K562 (cell line): Measurements from ENCODE around the gene CLDN5. TPM values are rescaled to one million over a fixed set of nuclear protein-coding genes. Genes with fewer than 3 reads are reported as not detected.

Experiments used
- ATAC-seq: fragments of 200-7000 bp; cut with Tn5 transposase; 3 replicates; pipeline ENCODE4 v1.9.1; 2020; ENCODE audit warnings: moderate library complexity
- BruUV-seq: library from RNA; stranded (reverse); fragments of 400-500 nt; replicated peaks from 2 replicates; lab custom pipeline; 2021; lab: Mats Ljungman, UMichigan
- CTCF ChIA-PET: fragments of 300-600 bp; formaldehyde crosslinking; extraction: SDS; loops from one replicate; lab custom pipeline; 2021; ENCODE audit warnings: low intra/inter-chr PET ratio; lab: Yijun Ruan, JAX
- POLR2A ChIA-PET: fragments of 300-600, 350-650 bp; sonication (Branson Sonifier 250); formaldehyde crosslinking; extraction: SDS; loops from one replicate; lab custom pipeline; 2021; ENCODE audit warnings: antibody characterized with exemption, inconsistent platforms; lab: Yijun Ruan, JAX
- DNase-seq, 4 experiments: peaks; one replicate each; pipeline versions ENCODE4 v3.0.0 to v3.0.0-alpha.2; 2011 to 2018; ENCODE audit warnings: low spot score in 3 of 4, mixed read lengths in 3 of 4; ENCODE audit errors: extremely low read depth in 1 of 4
- FAIRE-seq: peaks from 2 replicates; lab custom pipeline; 2011; peaks lifted over from hg19 to GRCh38; lab: Jason Lieb, UNC
- H2AFZ ChIP-seq: 2 replicates; pipeline ENCODE4 v1.6.0; 2011; ENCODE audit warnings: low read depth, low read length, control low read depth, inconsistent platforms
- H3K27ac ChIP-seq: fragments of 200-600 bp; 3 replicates; pipeline ENCODE4 v1.8.0; 2011; ENCODE audit warnings: low read depth, mild to moderate bottlenecking, control low read depth, inconsistent platforms, low read length, moderate library complexity, mixed read lengths; ENCODE audit errors: extremely low read depth
- H3K27me3 ChIP-seq, 2 experiments: fragments of 300-600 bp in 1 of 2; 2 replicates in 1 of 2; 3 replicates in 1 of 2; pipeline versions ENCODE4 v1.6.0 to v1.8.0; 2011; ENCODE audit warnings: inconsistent platforms in 2 of 2, low read length in 2 of 2, mild to moderate bottlenecking in 1 of 2, mixed read lengths in 1 of 2, moderate library complexity in 1 of 2; ENCODE audit not compliant: control insufficient read depth in 2 of 2, insufficient read depth in 2 of 2
- H3K36me3 ChIP-seq: fragments of 300-600 bp; 3 replicates; pipeline ENCODE4 v1.8.0; 2011; ENCODE audit warnings: mild to moderate bottlenecking, low read length, inconsistent platforms; ENCODE audit not compliant: control insufficient read depth, insufficient read depth
- H3K4me1 ChIP-seq, 2 experiments: fragments of 200-600 bp in 1 of 2; replicated peaks in 1 of 2; 2 replicates in 1 of 2; 3 replicates in 1 of 2; pipeline versions ENCODE4 v1.5.1 to v1.8.0; 2011; ENCODE audit warnings: inconsistent platforms in 2 of 2, low read length in 2 of 2, mild to moderate bottlenecking in 1 of 2, mixed read lengths in 1 of 2, moderate library complexity in 1 of 2; ENCODE audit not compliant: control insufficient read depth in 2 of 2, insufficient read depth in 2 of 2
- H3K4me2 ChIP-seq: 2 replicates; pipeline ENCODE4 v1.6.1; 2011; ENCODE audit warnings: low read length, control low read depth, inconsistent platforms, mixed read lengths; ENCODE audit not compliant: insufficient read depth
- H3K4me3 ChIP-seq: fragments of 200-600 bp; sonication (generic), shearing (Covaris generic); 2 replicates; pipeline ENCODE4 v1.5.1; 2016; ENCODE audit warnings: control low read depth, inconsistent platforms
- H3K79me2 ChIP-seq: fragments of 200-600 bp; 3 replicates; pipeline ENCODE4 v1.8.0; 2011; ENCODE audit warnings: low read length, inconsistent platforms; ENCODE audit not compliant: control insufficient read depth, insufficient read depth
- H3K9ac ChIP-seq, 2 experiments: 2 replicates each; pipeline versions ENCODE4 v1.6.0 to v1.6.1; 2011; ENCODE audit warnings: low read depth in 2 of 2, low read length in 2 of 2, control low read depth in 1 of 2, inconsistent platforms in 1 of 2, mild to moderate bottlenecking in 1 of 2, mixed read lengths in 1 of 2; ENCODE audit not compliant: insufficient read depth in 1 of 2
- H3K9me1 ChIP-seq: one replicate; pipeline ENCODE4 v1.6.0; 2011; ENCODE audit warnings: inconsistent platforms, mild to moderate bottlenecking, low read length, moderate library complexity; ENCODE audit not compliant: control insufficient read depth, insufficient read depth
- H3K9me3 ChIP-seq: replicated peaks from 2 replicates; pipeline ENCODE4 v1.5.1; 2011; ENCODE audit warnings: low read depth, low read length, inconsistent platforms; ENCODE audit not compliant: control insufficient read depth, insufficient read depth
- H4K20me1 ChIP-seq: replicated peaks from 2 replicates; pipeline ENCODE4 v1.6.1; 2011; ENCODE audit warnings: low read length, inconsistent platforms, mixed read lengths; ENCODE audit not compliant: control insufficient read depth, insufficient read depth
- COPS2 ChIP-seq: fragments of 450-650 bp; conservative IDR thresholded peaks from 2 replicates; pipeline ENCODE4 v1.6.1; 2016; ENCODE audit warnings: mild to moderate bottlenecking, moderate library complexity
- PML ChIP-seq: IDR thresholded peaks from 2 replicates; pipeline ENCODE4 v1.6.1; 2012; ENCODE audit warnings: low read length, inconsistent platforms
- POLR2B ChIP-seq: fragments of 450-650 bp; IDR thresholded peaks from 2 replicates; pipeline ENCODE4 v1.6.1; 2018; ENCODE audit warnings: low read depth; ENCODE audit not compliant: partially characterized antibody
- POLR3A ChIP-seq: IDR thresholded peaks from 2 replicates; pipeline ENCODE4 v1.6.1; 2011; ENCODE audit warnings: borderline replicate concordance, mild to moderate bottlenecking, moderate library complexity; ENCODE audit not compliant: insufficient read length, insufficient read depth; ENCODE audit errors: extremely low read depth
- POU5F1 ChIP-seq: fragments of 150-350 bp; IDR thresholded peaks from 2 replicates; pipeline ENCODE4 v1.6.1; 2014; ENCODE audit warnings: borderline replicate concordance, low read length, low read depth, mild to moderate bottlenecking; ENCODE audit not compliant: partially characterized antibody
- RUNX1 ChIP-seq: sonication (generic); IDR thresholded peaks from 2 replicates; pipeline ENCODE4 v1.6.1; 2016; ENCODE audit warnings: antibody characterized with exemption, low read depth
- SAFB2 ChIP-seq: fragments of 200-400 bp; formaldehyde crosslinking; IDR thresholded peaks from 2 replicates; pipeline ENCODE4 v1.6.1; 2018; ENCODE audit warnings: borderline replicate concordance, low read length, low read depth, moderate library complexity; ENCODE audit not compliant: severe bottlenecking
- ZNF174 ChIP-seq: fragments of 250-450 bp; sonication (Bioruptor Pico); IDR thresholded peaks from 2 replicates; pipeline ENCODE4 v1.4.0; 2020; ENCODE audit warnings: mild to moderate bottlenecking
- ZNF436 ChIP-seq: fragments of 250-450, 450-650 bp; sonication (Bioruptor Pico); formaldehyde crosslinking; IDR thresholded peaks from 2 replicates; pipeline ENCODE4 v1.7.0; 2020; ENCODE audit warnings: mild to moderate bottlenecking
- ZNF764 ChIP-seq: fragments of 250-450 bp; sonication (Bioruptor Pico); IDR thresholded peaks from 2 replicates; pipeline ENCODE4 v1.4.0; 2020; ENCODE audit warnings: low read depth, mild to moderate bottlenecking, moderate library complexity
- WGBS: fragments of 100-300 bp; shearing (Covaris generic); methylation state at CpG from one replicate; pipeline ENCODE4 v1.1.6; 2016; ENCODE audit warnings: low coverage, mixed read lengths; ENCODE audit not compliant: insufficient coverage; ENCODE audit errors: missing lambda C conversion rate; 5-methylcytosine and 5-hydroxymethylcytosine counted together
- in situ Hi-C: fragments of 300-500 bp; cut with MboI; formaldehyde crosslinking; loops from 4 replicates; pipeline ENCODE4 v1.15.0; 2018; ENCODE audit warnings: inconsistent platforms, mixed read lengths
- intact Hi-C: fragments of 100-400 bp; cut with micrococcal nuclease; formaldehyde crosslinking; loops from 2 replicates; pipeline ENCODE4 v1.14.2; 2022
- polyA plus RNA-seq, 8 experiments: library from polyadenylated mRNA; depleted of rRNA in 4 of 8; stranded (reverse) in 5 of 8; unstranded in 3 of 8; fragments of >200 nt; fragmentation: Nextera tagmentation in 2 of 8; fragmentation: Illumina TruSeq in 1 of 8; extraction: Ambion mirVana in 2 of 8; extraction: Trizol in 1 of 8; gene quantifications; 2 replicates each; pipeline versions ENCODE4 v1.2.1 to v1.2.3, GENCODE V29; 2011 to 2014; ENCODE audit warnings: inconsistent platforms in 1 of 8, missing spikeins in 1 of 8
- total RNA-seq, 7 experiments: library from RNA; depleted of rRNA in 6 of 7; stranded (reverse); fragments of >200 nt in 6 of 7; fragmentation: Illumina TruSeq in 2 of 7; extraction: Trizol in 2 of 7; gene quantifications; 2 replicates each; pipeline versions ENCODE4 v1.2.1 to v1.2.3, GENCODE V29; 2011 to 2021; ENCODE audit warnings: low replicate concordance in 1 of 7
- TF ChIP-seq, protein P1 (sequence below): sonication (generic); formaldehyde crosslinking; IDR thresholded peaks from 2 replicates; pipeline ENCODE4 v1.8.0; 2022; ENCODE audit warnings: mild to moderate bottlenecking, missing genetic modification reagents
- TF ChIP-seq, protein P2 (sequence below): sonication (generic); formaldehyde crosslinking; IDR thresholded peaks from 2 replicates; pipeline ENCODE4 v1.8.1; 2022; ENCODE audit warnings: missing genetic modification reagents
- TF ChIP-seq, protein P3 (sequence below), 3 experiments: IDR thresholded peaks in 2 of 3; conservative IDR thresholded peaks in 1 of 3; 2 replicates each; pipeline ENCODE4 v1.5.1; 2011 to 2012; ENCODE audit warnings: low read length in 3 of 3, mild to moderate bottlenecking in 3 of 3, control low read depth in 2 of 3, improper control_type of control experiment in 1 of 3, inconsistent platforms in 1 of 3, low read depth in 1 of 3, mixed read lengths in 1 of 3, moderate library complexity in 1 of 3; ENCODE audit not compliant: insufficient read depth in 2 of 3
- TF ChIP-seq, protein P4 (sequence below): fragments of 450-650 bp; IDR thresholded peaks from 2 replicates; pipeline ENCODE4 v1.6.1; 2018; ENCODE audit warnings: mild to moderate bottlenecking, low read depth; ENCODE audit not compliant: partially characterized antibody
- TF ChIP-seq, protein P5 (sequence below): sonication (generic); formaldehyde crosslinking; IDR thresholded peaks from 2 replicates; pipeline ENCODE4 v1.8.0; 2022; ENCODE audit warnings: mild to moderate bottlenecking, low read depth, missing genetic modification reagents

Gene CLDN5
- total and polyA plus RNA-seq, 9 of the 15 experiments (the other 6 are each of a cell fraction or from before 2014, with no cell fraction given): 0.20 TPM; not detected in 8

DNA sequence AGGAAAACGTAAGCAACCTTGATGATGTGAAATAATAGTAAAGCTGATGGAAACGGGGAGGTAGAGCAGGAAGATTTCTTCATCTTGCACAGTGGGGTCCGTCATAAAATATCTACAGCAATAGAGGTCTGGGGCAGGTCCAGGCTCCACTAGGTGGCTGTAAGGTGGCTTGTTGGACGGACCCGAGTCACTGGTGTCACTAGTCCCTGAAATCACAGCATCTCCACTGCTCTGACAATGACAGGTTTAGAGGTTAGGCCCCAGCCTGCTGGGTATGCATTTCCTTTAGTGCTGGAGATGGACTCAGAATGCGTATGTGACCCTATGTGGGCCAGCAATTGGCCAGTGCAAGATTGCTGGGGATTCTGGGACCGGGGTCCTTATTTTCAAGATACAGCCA is 25.2 kb upstream of the CLDN5 start:
- H3K9me3 ChIP-seq: peaks cover 6% of the 10 kb centered on the region
- no peak overlapping the region for H3K9ac ChIP-seq
- H3K4me2 ChIP-seq: no peak overlapping the region
- in situ Hi-C loops: no loop called here
- DNase-seq (peak in 1 of 4 experiments; percentile 21), FAIRE-seq (no peak), ATAC-seq (peak; percentile 34; the same call in 2 of the 3 replicates)
- no TSS peak for BruUV-seq
- H3K27ac ChIP-seq: no peak overlapping the region
- CTCF ChIA-PET: no interaction called here
- H2AFZ ChIP-seq: no peak overlapping the region
- POLR2A ChIA-PET: interaction anchor here (0.6 to 1.7 kb wide), 3 partner anchors 18 to 123 kb away, joined by 3 to 8 read pairs (median 4); no protein-coding TSS in a partner anchor
- H3K79me2 ChIP-seq: no peaks in the 10 kb centered on the region
- H3K4me1 ChIP-seq: no peaks in the 10 kb centered on the region; a peak in 1 of 5 replicates
- intact Hi-C loops: no loop called here
- peaks cover 66 to 79% of the 10 kb centered on the region in 2 experiments for H3K27me3 ChIP-seq
- H4K20me1 ChIP-seq: 0 out of 2 replicates have a peak, but pooled peaks cover 4% of the 10 kb centered on the region
- 0% methylated on average over 7 of the region's 7 CpGs for WGBS
- H3K4me3 ChIP-seq: no peak overlapping the region
- no peaks in the 10 kb centered on the region for H3K36me3 ChIP-seq
- H3K9me1 ChIP-seq: no peaks in the 10 kb centered on the region
- TF ChIP-seq, protein P1, sequence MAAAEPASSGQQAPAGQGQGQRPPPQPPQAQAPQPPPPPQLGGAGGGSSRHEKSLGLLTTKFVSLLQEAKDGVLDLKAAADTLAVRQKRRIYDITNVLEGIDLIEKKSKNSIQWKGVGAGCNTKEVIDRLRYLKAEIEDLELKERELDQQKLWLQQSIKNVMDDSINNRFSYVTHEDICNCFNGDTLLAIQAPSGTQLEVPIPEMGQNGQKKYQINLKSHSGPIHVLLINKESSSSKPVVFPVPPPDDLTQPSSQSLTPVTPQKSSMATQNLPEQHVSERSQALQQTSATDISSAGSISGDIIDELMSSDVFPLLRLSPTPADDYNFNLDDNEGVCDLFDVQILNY (CRISPR knock-in tag): 0 out of 2 replicates have a peak, but pooled peaks have one; percentile 41
- TF ChIP-seq, protein P2, sequence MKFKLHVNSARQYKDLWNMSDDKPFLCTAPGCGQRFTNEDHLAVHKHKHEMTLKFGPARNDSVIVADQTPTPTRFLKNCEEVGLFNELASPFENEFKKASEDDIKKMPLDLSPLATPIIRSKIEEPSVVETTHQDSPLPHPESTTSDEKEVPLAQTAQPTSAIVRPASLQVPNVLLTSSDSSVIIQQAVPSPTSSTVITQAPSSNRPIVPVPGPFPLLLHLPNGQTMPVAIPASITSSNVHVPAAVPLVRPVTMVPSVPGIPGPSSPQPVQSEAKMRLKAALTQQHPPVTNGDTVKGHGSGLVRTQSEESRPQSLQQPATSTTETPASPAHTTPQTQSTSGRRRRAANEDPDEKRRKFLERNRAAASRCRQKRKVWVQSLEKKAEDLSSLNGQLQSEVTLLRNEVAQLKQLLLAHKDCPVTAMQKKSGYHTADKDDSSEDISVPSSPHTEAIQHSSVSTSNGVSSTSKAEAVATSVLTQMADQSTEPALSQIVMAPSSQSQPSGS: peak; percentile 54; the same call in 1 of the 2 replicates
- TF ChIP-seq SAFB2: no peak
- TF ChIP-seq ZNF174: no peak
- TF ChIP-seq, protein P3, sequence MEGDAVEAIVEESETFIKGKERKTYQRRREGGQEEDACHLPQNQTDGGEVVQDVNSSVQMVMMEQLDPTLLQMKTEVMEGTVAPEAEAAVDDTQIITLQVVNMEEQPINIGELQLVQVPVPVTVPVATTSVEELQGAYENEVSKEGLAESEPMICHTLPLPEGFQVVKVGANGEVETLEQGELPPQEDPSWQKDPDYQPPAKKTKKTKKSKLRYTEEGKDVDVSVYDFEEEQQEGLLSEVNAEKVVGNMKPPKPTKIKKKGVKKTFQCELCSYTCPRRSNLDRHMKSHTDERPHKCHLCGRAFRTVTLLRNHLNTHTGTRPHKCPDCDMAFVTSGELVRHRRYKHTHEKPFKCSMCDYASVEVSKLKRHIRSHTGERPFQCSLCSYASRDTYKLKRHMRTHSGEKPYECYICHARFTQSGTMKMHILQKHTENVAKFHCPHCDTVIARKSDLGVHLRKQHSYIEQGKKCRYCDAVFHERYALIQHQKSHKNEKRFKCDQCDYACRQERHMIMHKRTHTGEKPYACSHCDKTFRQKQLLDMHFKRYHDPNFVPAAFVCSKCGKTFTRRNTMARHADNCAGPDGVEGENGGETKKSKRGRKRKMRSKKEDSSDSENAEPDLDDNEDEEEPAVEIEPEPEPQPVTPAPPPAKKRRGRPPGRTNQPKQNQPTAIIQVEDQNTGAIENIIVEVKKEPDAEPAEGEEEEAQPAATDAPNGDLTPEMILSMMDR (IDR thresholded peaks at IDR 0.05 in 2 of 3, conservative IDR thresholded peaks at IDR 0.05 in 1 of 3; ENCODE audit: insufficient read depth in 2 of 3, low read depth in 1 of 3, low read length in 3 of 3): 0 out of 6 replicates have a peak, but pooled peaks of 1 of the 3 experiments have one; percentile 12
- TF ChIP-seq RUNX1: 0 out of 2 replicates have a peak, but pooled peaks have one; percentile 44
- TF ChIP-seq, protein P4, sequence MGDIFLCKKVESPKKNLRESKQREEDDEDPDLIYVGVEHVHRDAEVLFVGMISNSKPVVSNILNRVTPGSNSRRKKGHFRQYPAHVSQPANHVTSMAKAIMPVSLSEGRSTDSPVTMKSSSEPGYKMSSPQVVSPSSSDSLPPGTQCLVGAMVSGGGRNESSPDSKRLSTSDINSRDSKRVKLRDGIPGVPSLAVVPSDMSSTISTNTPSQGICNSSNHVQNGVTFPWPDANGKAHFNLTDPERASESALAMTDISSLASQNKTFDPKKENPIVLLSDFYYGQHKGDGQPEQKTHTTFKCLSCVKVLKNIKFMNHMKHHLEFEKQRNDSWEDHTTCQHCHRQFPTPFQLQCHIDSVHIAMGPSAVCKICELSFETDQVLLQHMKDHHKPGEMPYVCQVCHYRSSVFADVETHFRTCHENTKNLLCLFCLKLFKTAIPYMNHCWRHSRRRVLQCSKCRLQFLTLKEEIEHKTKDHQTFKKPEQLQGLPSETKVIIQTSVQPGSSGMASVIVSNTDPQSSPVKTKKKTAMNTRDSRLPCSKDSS: no peak
- TF ChIP-seq COPS2: no peak
- TF ChIP-seq, protein P5, sequence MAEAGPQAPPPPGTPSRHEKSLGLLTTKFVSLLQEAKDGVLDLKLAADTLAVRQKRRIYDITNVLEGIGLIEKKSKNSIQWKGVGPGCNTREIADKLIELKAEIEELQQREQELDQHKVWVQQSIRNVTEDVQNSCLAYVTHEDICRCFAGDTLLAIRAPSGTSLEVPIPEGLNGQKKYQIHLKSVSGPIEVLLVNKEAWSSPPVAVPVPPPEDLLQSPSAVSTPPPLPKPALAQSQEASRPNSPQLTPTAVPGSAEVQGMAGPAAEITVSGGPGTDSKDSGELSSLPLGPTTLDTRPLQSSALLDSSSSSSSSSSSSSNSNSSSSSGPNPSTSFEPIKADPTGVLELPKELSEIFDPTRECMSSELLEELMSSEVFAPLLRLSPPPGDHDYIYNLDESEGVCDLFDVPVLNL (CRISPR knock-in tag): no peak
- no peak for TF ChIP-seq POLR2B
- TF ChIP-seq POLR3A: no peak
- no peak for TF ChIP-seq PML
- 0 out of 2 replicates have a peak, but pooled peaks have one; percentile 7 for TF ChIP-seq ZNF764
- TF ChIP-seq POU5F1: no peak
- TF ChIP-seq ZNF436 (CRISPR knock-in tag): 0 out of 2 replicates have a peak, but pooled peaks have one; percentile 45
